Measurements from ENCODE around the gene STAC. TPM values are rescaled to one million over a fixed set of nuclear protein-coding genes. Genes with fewer than 3 reads are reported as not detected.
"Not testable (repeated sequence)": the region's sequence is repeated elsewhere in the genome, so short reads cannot be mapped to it uniquely, and the experiment has no call there.

Gene STAC
- total RNA-seq, 2 donors from 2014 or later: 0.30 TPM; not detected in 1

GRCh38 chr3:36538136-36538749 lies 157.9 kb downstream of the STAC start:
- H3K4me3 Mint-ChIP-seq: no peak overlapping the region

GRCh38 chr3:36540888-36541518 lies 160.7 kb downstream of the STAC start:
- peaks cover 3% of the 10 kb centered on the region for H3K27me3 Mint-ChIP-seq
- H3K36me3 Mint-ChIP-seq (ENCODE audit: low read depth): no peaks in the 10 kb centered on the region
- ATAC-seq (replicated peaks): no peak
- H3K9me3 Mint-ChIP-seq: no peaks in the 10 kb centered on the region
- no peaks in the 10 kb centered on the region for H3K4me1 Mint-ChIP-seq
- H3K27ac Mint-ChIP-seq: no peak overlapping the region
- no peak overlapping the region for H3K4me3 Mint-ChIP-seq

More at GRCh38 chr3:36538136-36538749, 157.9 kb downstream of the STAC start:
- ATAC-seq (replicated peaks): no peak
- H3K27ac Mint-ChIP-seq: no peak overlapping the region
- no peaks in the 10 kb centered on the region for H3K9me3 Mint-ChIP-seq
- H3K27me3 Mint-ChIP-seq: peaks cover 3% of the 10 kb centered on the region
- no peaks in the 10 kb centered on the region for H3K36me3 Mint-ChIP-seq (ENCODE audit: low read depth)
- no peaks in the 10 kb centered on the region for H3K4me1 Mint-ChIP-seq

- Mint-ChIP-seq H3K9me3 (no peaks in the 10 kb centered on the region), H3K36me3 (ENCODE audit: low read depth) (no peaks in the 10 kb centered on the region), H3K4me3 (no peak overlapping the region), H3K4me1 (no peaks in the 10 kb centered on the region), H3K27ac (no peak overlapping the region), H3K27me3 (peaks cover 7% of the 10 kb centered on the region)
- no peak for ATAC-seq (replicated peaks)
These were observed 161.9 kb downstream of the STAC start for GRCh38 chr3:36542186-36542585.

- no peaks in the 10 kb centered on the region for H3K36me3 Mint-ChIP-seq (ENCODE audit: low read depth)
- peaks cover 7% of the 10 kb centered on the region for H3K27me3 Mint-ChIP-seq
- H3K27ac Mint-ChIP-seq: no peak overlapping the region
- no peaks in the 10 kb centered on the region for H3K9me3 Mint-ChIP-seq
- no peak for ATAC-seq (replicated peaks)
- H3K4me1 Mint-ChIP-seq: no peaks in the 10 kb centered on the region
- H3K4me3 Mint-ChIP-seq: no peak overlapping the region
These were observed 163.1 kb downstream of the STAC start for GRCh38 chr3:36543276-36543997.

- Mint-ChIP-seq H3K27ac (no peak overlapping the region), H3K36me3 (ENCODE audit: low read depth) (no peaks in the 10 kb centered on the region), H3K4me1 (no peaks in the 10 kb centered on the region), H3K27me3 (peaks cover 10% of the 10 kb centered on the region), H3K4me3 (no peak overlapping the region), H3K9me3 (no peaks in the 10 kb centered on the region)
- no peak for ATAC-seq (replicated peaks)
These were observed 165.9 kb downstream of the STAC start for GRCh38 chr3:36546226-36546625.

GRCh38 chr3:36548712-36549111 lies 168.4 kb downstream of the STAC start:
- no peaks in the 10 kb centered on the region for H3K9me3 Mint-ChIP-seq
- no peak for ATAC-seq (replicated peaks)
- H3K27me3 Mint-ChIP-seq: peaks cover 7% of the 10 kb centered on the region
- H3K27ac Mint-ChIP-seq: no peak overlapping the region
- no peak overlapping the region for H3K4me3 Mint-ChIP-seq
- H3K4me1 Mint-ChIP-seq: no peaks in the 10 kb centered on the region
- no peaks in the 10 kb centered on the region for H3K36me3 Mint-ChIP-seq (ENCODE audit: low read depth)

- H3K9me3 Mint-ChIP-seq: no peaks in the 10 kb centered on the region
- H3K4me3 Mint-ChIP-seq: no peak overlapping the region
- H3K27ac Mint-ChIP-seq: no peak overlapping the region
- H3K36me3 Mint-ChIP-seq (ENCODE audit: low read depth): no peaks in the 10 kb centered on the region
- no peaks in the 10 kb centered on the region for H3K4me1 Mint-ChIP-seq
- no peak for ATAC-seq (replicated peaks)
- H3K27me3 Mint-ChIP-seq: peaks cover 5% of the 10 kb centered on the region
These were observed 176.9 kb downstream of the STAC start for GRCh38 chr3:36557021-36557707.

- Mint-ChIP-seq H3K27ac (no peak overlapping the region), H3K4me1 (no peaks in the 10 kb centered on the region), H3K36me3 (ENCODE audit: low read depth) (no peaks in the 10 kb centered on the region), H3K9me3 (no peaks in the 10 kb centered on the region), H3K4me3 (no peak overlapping the region), H3K27me3 (peaks cover 5% of the 10 kb centered on the region)
- ATAC-seq (replicated peaks): no peak
These were observed 177.6 kb downstream of the STAC start for GRCh38 chr3:36557708-36558421.

GRCh38 chr3:36558961-36559360 lies 178.7 kb downstream of the STAC start:
- H3K4me1 Mint-ChIP-seq: no peaks in the 10 kb centered on the region
- no peak for ATAC-seq (replicated peaks)
- H3K27me3 Mint-ChIP-seq: peaks cover 5% of the 10 kb centered on the region

GRCh38 chr3:36560685-36561084 lies 180.4 kb downstream of the STAC start:
- H3K9me3 Mint-ChIP-seq: no peaks in the 10 kb centered on the region
- H3K27me3 Mint-ChIP-seq: peaks cover 5% of the 10 kb centered on the region
- no peaks in the 10 kb centered on the region for H3K4me1 Mint-ChIP-seq
- H3K27ac Mint-ChIP-seq: no peak overlapping the region
- no peak overlapping the region for H3K4me3 Mint-ChIP-seq
- no peak for ATAC-seq (replicated peaks)
- H3K36me3 Mint-ChIP-seq (ENCODE audit: low read depth): no peaks in the 10 kb centered on the region

More at GRCh38 chr3:36558961-36559360, 178.7 kb downstream of the STAC start:
- H3K27ac Mint-ChIP-seq: no peak overlapping the region
- H3K9me3 Mint-ChIP-seq: no peaks in the 10 kb centered on the region
- no peaks in the 10 kb centered on the region for H3K36me3 Mint-ChIP-seq (ENCODE audit: low read depth)
- no peak overlapping the region for H3K4me3 Mint-ChIP-seq

- Mint-ChIP-seq H3K9me3 (no peaks in the 10 kb centered on the region), H3K27me3 (peaks cover 5% of the 10 kb centered on the region), H3K36me3 (ENCODE audit: low read depth) (no peaks in the 10 kb centered on the region), H3K27ac (no peak overlapping the region), H3K4me1 (no peaks in the 10 kb centered on the region), H3K4me3 (no peak overlapping the region)
- no peak for ATAC-seq (replicated peaks)
These were observed 181.3 kb downstream of the STAC start for GRCh38 chr3:36561601-36562000.

GRCh38 chr3:36562945-36563344 lies 182.6 kb downstream of the STAC start:
- Mint-ChIP-seq H3K27ac (no peak overlapping the region), H3K4me3 (no peak overlapping the region), H3K27me3 (peaks cover 5% of the 10 kb centered on the region), H3K4me1 (no peaks in the 10 kb centered on the region), H3K36me3 (ENCODE audit: low read depth) (no peaks in the 10 kb centered on the region), H3K9me3 (no peaks in the 10 kb centered on the region)
- ATAC-seq (replicated peaks): no peak

- no peaks in the 10 kb centered on the region for H3K4me1 Mint-ChIP-seq
These were observed 194.9 kb downstream of the STAC start for GRCh38 chr3:36575241-36575640.

GRCh38 chr3:36578418-36578817 lies 198.1 kb downstream of the STAC start:
- H3K27ac Mint-ChIP-seq; H3K4me3 Mint-ChIP-seq; H3K4me1 Mint-ChIP-seq; H3K36me3 Mint-ChIP-seq (ENCODE audit: low read depth); H3K27me3 Mint-ChIP-seq; ATAC-seq (replicated peaks): not testable (repeated sequence)
- H3K9me3 Mint-ChIP-seq: peaks cover 12% of the 10 kb centered on the region

More at GRCh38 chr3:36575241-36575640, 194.9 kb downstream of the STAC start:
- ATAC-seq (replicated peaks): no peak
- Mint-ChIP-seq H3K27ac (no peak overlapping the region), H3K27me3 (peaks cover 5% of the 10 kb centered on the region), H3K36me3 (ENCODE audit: low read depth) (no peaks in the 10 kb centered on the region), H3K4me3 (no peak overlapping the region), H3K9me3 (peaks cover 15% of the 10 kb centered on the region)
